GM19395 (cell line): Measurements from ENCODE around the gene LAMB3.

ENCODE experiments used
- ATAC-seq: cut with Tn5 transposase; IDR thresholded peaks from one replicate; pipeline ENCODE4 v1.9.1; 2021; ENCODE audit warnings: mild to moderate bottlenecking, moderate library complexity; ENCODE audit not compliant: unreplicated experiment

The LAMB3 gene

GRCh38 chr1:209634005-209634737 lies 18.1 kb downstream of the LAMB3 start:
- no peak for ATAC-seq

- no peak for ATAC-seq
Measured at GRCh38 chr1:209633335-209633997, 18.8 kb downstream of the LAMB3 start.

GRCh38 chr1:209630383-209631225 lies 21.6 kb downstream of the LAMB3 start:
- ATAC-seq, result no peak

- no peak for ATAC-seq
Measured at GRCh38 chr1:209629621-209630382, 22.4 kb downstream of the LAMB3 start.

- no peak for ATAC-seq
Measured at GRCh38 chr1:209628618-209629299, 23.5 kb downstream of the LAMB3 start.

- ATAC-seq, result peak; percentile 91
Measured at GRCh38 chr1:209627732-209628196, 24.5 kb downstream of the LAMB3 start.

- ATAC-seq, result peak; percentile 33
Measured at GRCh38 chr1:209627027-209627731, 25.0 kb downstream of the LAMB3 start.

- ATAC-seq, result no peak
Measured at GRCh38 chr1:209626346-209627026, 25.7 kb downstream of the LAMB3 start.

- no peak for ATAC-seq
Measured at GRCh38 chr1:209625791-209626285, 26.4 kb downstream of the LAMB3 start.

- ATAC-seq, result no peak
Measured at GRCh38 chr1:209624558-209625549, 27.4 kb downstream of the LAMB3 start.

- no peak for ATAC-seq
Measured at GRCh38 chr1:209622841-209623829, 29.1 kb downstream of the LAMB3 start.

- ATAC-seq, result no peak
Measured at GRCh38 chr1:209621741-209622655, 30.2 kb downstream of the LAMB3 start.

- ATAC-seq, result no peak
Measured at GRCh38 chr1:209621286-209621685, 30.9 kb downstream of the LAMB3 start.

GRCh38 chr1:209620487-209620884 lies 31.7 kb downstream of the LAMB3 start:
- no peak for ATAC-seq
